GM19455 (cell line): ENCODE measurements around the gene PKLR.

Experiments
- ATAC-seq: cut with Tn5 transposase; IDR thresholded peaks from one replicate; pipeline ENCODE4 v1.9.1; 2021; ENCODE audit not compliant: unreplicated experiment

The PKLR gene

GRCh38 chr1:155286544-155286943 lies 14.7 kb downstream of the PKLR start:
- ATAC-seq: no peak

- no peak for ATAC-seq
Measured at GRCh38 chr1:155285631-155286044, 15.6 kb downstream of the PKLR start.

- no peak for ATAC-seq
Measured at GRCh38 chr1:155285063-155285462, 16.2 kb downstream of the PKLR start.

- no peak for ATAC-seq
Measured at GRCh38 chr1:155284476-155284875, 16.8 kb downstream of the PKLR start.

- no peak for ATAC-seq
Measured at GRCh38 chr1:155282488-155283091, 18.6 kb downstream of the PKLR start.

- ATAC-seq: no peak
Measured at GRCh38 chr1:155279268-155279667, 22.0 kb downstream of the PKLR start.

GRCh38 chr1:155278689-155279160 lies 22.5 kb downstream of the PKLR start:
- ATAC-seq: no peak

- ATAC-seq: no peak
Measured at GRCh38 chr1:155277902-155278688, 23.1 kb downstream of the PKLR start.

- ATAC-seq: peak; percentile 60
Measured at GRCh38 chr1:155277070-155277901, 24.0 kb downstream of the PKLR start, which contains the start of gene HCN3. TSS of gene HCN3 (plus strand) at chr1:155277463. CDS start at chr1:155277591, 128 bp downstream.

- ATAC-seq: peak; percentile 81
Measured at GRCh38 chr1:155273343-155274245, 27.6 kb downstream of the PKLR start, which contains the start of gene CLK2. TSS of gene CLK2 (minus strand) at chr1:155273504. CDS start at chr1:155270977, 2,527 bp downstream.

GRCh38 chr1:155272466-155273342 lies 28.5 kb downstream of the PKLR start:
- peak; percentile 39 for ATAC-seq

GRCh38 chr1:155269381-155269780 lies 31.9 kb downstream of the PKLR start:
- no peak for ATAC-seq

GRCh38 chr1:155268630-155269029 lies 32.6 kb downstream of the PKLR start:
- no peak for ATAC-seq

- no peak for ATAC-seq
Measured at GRCh38 chr1:155267373-155267772, 33.9 kb downstream of the PKLR start.

GRCh38 chr1:155266553-155266952 lies 34.7 kb downstream of the PKLR start:
- no peak for ATAC-seq

GRCh38 chr1:155263067-155263466 lies 38.2 kb downstream of the PKLR start:
- ATAC-seq: no peak

GRCh38 chr1:155261852-155262673 lies 39.2 kb downstream of the PKLR start, which contains the start of gene SCAMP3:
TSS of gene SCAMP3 (minus strand) at chr1:155262360. CDS start at chr1:155262151, 209 bp downstream.
- ATAC-seq: peak; percentile 82

- no peak for ATAC-seq
Measured at GRCh38 chr1:155261493-155261851, 39.8 kb downstream of the PKLR start.
